Right lobe of liver (tissue), 6 donors: Measurements from ENCODE around the gene PRKCB. TPM values are rescaled to one million over a fixed set of nuclear protein-coding genes. Genes with fewer than 3 reads are reported as not detected.

Source experiments
- ATAC-seq, 4 donors: fragments of 200-7000 bp; cut with Tn5 transposase; one replicate each; pipeline ENCODE4 v1.9.1; 2020; ENCODE audit warnings: mild to moderate bottlenecking in 4 of 4, moderate library complexity in 4 of 4
- DNase-seq, 3 donors: peaks; one replicate each; pipeline ENCODE4 v3.0.0-alpha.2; 2020
- H3K27ac ChIP-seq, 3 donors: fragments of 200-600 bp; one replicate each; pipeline ENCODE4 v1.8.0; 2022
- H3K27me3 ChIP-seq, 2 donors: fragments of 200-600 bp; one replicate each; pipeline ENCODE4 v1.8.0; 2022
- H3K36me3 ChIP-seq, 4 donors: fragments of 200-600 bp; sonication (generic) in 1 of 4; one replicate each; pipeline versions ENCODE4 v1.5.1 to v1.8.0; 2017 to 2022; ENCODE audit warnings: control low read depth in 1 of 4
- H3K4me1 ChIP-seq, 4 donors: fragments of 200-600 bp; sonication (generic) in 1 of 4; one replicate each; pipeline versions ENCODE4 v1.5.1 to v1.8.0; 2017 to 2022; ENCODE audit warnings: control low read depth in 1 of 4
- H3K4me3 ChIP-seq, 3 donors: fragments of 200-600 bp; one replicate each; pipeline ENCODE4 v1.8.0; 2022
- H3K9me3 ChIP-seq, 4 donors: fragments of 200-600 bp; sonication (generic) in 1 of 4; one replicate each; pipeline versions ENCODE4 v1.5.1 to v1.8.0; 2017 to 2022; ENCODE audit warnings: control low read depth in 1 of 4
- POLR2A ChIP-seq: fragments of 450-650 bp; IDR thresholded peaks from one replicate; pipeline ENCODE4 v1.6.1; 2017; ENCODE audit warnings: antibody characterized with exemption, mild to moderate bottlenecking
- WGBS: methylation state at CpG from one replicate; pipeline ENCODE4 v1.1.6; 2018; ENCODE audit warnings: low coverage, low lambda C conversion rate; ENCODE audit not compliant: insufficient coverage; ENCODE audit errors: missing lambda C conversion rate; 5-methylcytosine and 5-hydroxymethylcytosine counted together
- intact Hi-C, 2 donors: fragments of 100-400 bp; cut with DNase I; formaldehyde crosslinking; loops; one replicate each; pipeline versions ENCODE4 v1.11.2 to v1.14.1; 2022
- total RNA-seq, 6 experiments: library from RNA; depleted of rRNA in 2 of 6; stranded (reverse); fragments of >200 nt in 2 of 6; fragmentation: NEBNext Ultra II Directional in 3 of 6; extraction: Animal tissue kit (Norgen Biotek cat#: 25700) in 3 of 6; gene quantifications; one replicate each; pipeline versions ENCODE4 v1.1.0 to v1.2.4, GENCODE V29; 2016 to 2023
- TF ChIP-seq, protein P1 (sequence below), 4 donors: fragments of 200-600 bp in 3 of 4; fragments of 450-650 bp in 1 of 4; IDR thresholded peaks; one replicate each; pipeline versions ENCODE4 v1.5.1 to v1.8.0; 2016 to 2022; ENCODE audit warnings: antibody characterized with exemption in 4 of 4, mild to moderate bottlenecking in 2 of 4
- donor health status: DM: no; HTN: yes; CAD: no.
- donor health status: DM: no; HTN: no; CAD: no.
- donor health status: DM: no; HTN: no; CAD: no.
- donor health status: DM: no; HTN: yes; CAD: no.
- donor health status: DM: no; HTN: yes; CAD: no.

Gene PRKCB
- total RNA-seq, 6 experiments from 2014 or later, result 1.7 to 8.1 (median 3.5) TPM

DNA sequence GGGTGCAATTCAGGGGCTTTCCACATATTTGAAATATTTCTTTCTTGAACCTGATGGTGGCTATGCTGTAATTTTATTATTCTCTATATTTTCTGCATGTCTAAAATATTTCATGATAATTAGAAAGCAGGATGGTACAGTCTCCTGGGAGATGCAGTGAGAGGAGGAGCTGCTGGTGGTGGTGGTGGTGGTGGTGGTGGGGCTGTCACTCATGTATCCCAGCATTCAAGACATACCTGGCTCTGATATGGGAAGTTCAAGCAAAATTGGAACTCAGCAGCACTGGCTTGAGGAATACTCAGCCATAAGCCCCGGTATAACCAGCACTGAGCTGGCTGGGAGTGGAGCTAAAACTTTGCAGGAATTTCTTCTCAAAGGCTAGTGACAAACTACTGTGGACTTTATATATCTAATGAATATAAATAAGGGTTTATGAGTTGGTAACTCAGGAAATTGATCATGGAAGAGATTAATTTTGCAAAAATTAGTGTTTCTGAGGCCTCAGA, 200.3 kb downstream of the PRKCB start:
- no peaks in the 10 kb centered on the region for H3K27me3 ChIP-seq
- no peaks in the 10 kb centered on the region for H3K9me3 ChIP-seq
- DNase-seq (no peak), ATAC-seq (no peak)
- 19% methylated on average over 1 of the region's 1 CpG for WGBS
- TF ChIP-seq, protein P1, sequence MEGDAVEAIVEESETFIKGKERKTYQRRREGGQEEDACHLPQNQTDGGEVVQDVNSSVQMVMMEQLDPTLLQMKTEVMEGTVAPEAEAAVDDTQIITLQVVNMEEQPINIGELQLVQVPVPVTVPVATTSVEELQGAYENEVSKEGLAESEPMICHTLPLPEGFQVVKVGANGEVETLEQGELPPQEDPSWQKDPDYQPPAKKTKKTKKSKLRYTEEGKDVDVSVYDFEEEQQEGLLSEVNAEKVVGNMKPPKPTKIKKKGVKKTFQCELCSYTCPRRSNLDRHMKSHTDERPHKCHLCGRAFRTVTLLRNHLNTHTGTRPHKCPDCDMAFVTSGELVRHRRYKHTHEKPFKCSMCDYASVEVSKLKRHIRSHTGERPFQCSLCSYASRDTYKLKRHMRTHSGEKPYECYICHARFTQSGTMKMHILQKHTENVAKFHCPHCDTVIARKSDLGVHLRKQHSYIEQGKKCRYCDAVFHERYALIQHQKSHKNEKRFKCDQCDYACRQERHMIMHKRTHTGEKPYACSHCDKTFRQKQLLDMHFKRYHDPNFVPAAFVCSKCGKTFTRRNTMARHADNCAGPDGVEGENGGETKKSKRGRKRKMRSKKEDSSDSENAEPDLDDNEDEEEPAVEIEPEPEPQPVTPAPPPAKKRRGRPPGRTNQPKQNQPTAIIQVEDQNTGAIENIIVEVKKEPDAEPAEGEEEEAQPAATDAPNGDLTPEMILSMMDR (IDR thresholded peaks at IDR 0.05), result no peak
- no peak for TF ChIP-seq POLR2A
- intact Hi-C loops, result no loop called here
- H3K4me3 ChIP-seq, result no peak overlapping the region
- H3K36me3 ChIP-seq, result no peaks in the 10 kb centered on the region
- no peaks in the 10 kb centered on the region for H3K4me1 ChIP-seq
- H3K27ac ChIP-seq, result no peak overlapping the region

DNA sequence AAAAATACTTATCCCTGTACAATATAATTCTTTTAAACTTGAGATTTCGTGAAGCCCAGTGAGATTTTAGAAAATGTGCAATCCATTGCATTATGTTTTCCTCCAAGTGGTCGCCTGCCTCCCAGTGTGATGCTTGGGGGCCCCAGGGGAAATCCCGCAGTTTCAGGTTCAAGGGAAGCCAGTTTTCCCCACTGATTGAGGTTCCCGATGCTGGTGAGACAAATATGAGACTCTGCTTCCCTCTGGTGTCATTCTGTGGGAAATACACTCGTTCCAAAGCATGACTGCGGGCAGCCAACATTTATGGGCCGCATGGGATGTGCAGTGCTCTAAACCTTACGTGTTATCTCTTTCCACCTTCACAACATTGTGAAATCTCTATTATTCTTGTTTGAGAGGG, 200.8 kb downstream of the PRKCB start:
- H3K4me3 ChIP-seq, result no peak overlapping the region
- ATAC-seq (peak; percentile 76 to 91 (median 83)), DNase-seq (no peak)
- TF ChIP-seq, protein P1 (IDR thresholded peaks at IDR 0.05), result peak; percentile 60 to 69 (median 66)
- TF ChIP-seq POLR2A, result no peak
- no peak overlapping the region for H3K27ac ChIP-seq
- WGBS, result 8% methylated on average over 6 of the region's 8 CpGs
- H3K27me3 ChIP-seq, result no peaks in the 10 kb centered on the region
- no peaks in the 10 kb centered on the region for H3K36me3 ChIP-seq
- H3K9me3 ChIP-seq, result no peaks in the 10 kb centered on the region
- no peaks in the 10 kb centered on the region for H3K4me1 ChIP-seq
- intact Hi-C loops, result no loop called here

DNA sequence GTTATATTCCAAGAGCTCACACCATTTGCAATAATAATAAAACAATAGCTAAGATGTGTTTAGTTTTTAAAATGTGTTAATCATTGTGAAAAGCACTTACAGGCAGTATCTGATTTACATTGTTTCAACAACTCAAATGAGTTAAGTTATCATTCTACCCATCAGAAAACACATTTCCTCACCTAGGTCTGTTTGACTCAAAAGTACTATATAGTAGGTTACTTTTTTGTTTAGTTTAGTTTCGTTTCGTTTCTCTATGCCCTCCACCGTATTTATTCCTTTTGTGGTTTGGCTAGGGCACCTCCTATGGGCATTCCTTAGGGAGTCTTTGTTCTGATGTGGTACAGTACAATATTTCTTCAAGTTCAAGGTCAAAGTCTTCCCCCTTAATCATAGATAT, 201.6 kb downstream of the PRKCB start:
- ATAC-seq, result no peak
- H3K27me3 ChIP-seq, result no peaks in the 10 kb centered on the region
- H3K9me3 ChIP-seq, result no peaks in the 10 kb centered on the region
- intact Hi-C loops, result no loop called here
- H3K27ac ChIP-seq, result no peak overlapping the region
- 42% methylated on average over 3 of the region's 3 CpGs for WGBS
- no peak for DNase-seq
- no peaks in the 10 kb centered on the region for H3K4me1 ChIP-seq
- no peaks in the 10 kb centered on the region for H3K36me3 ChIP-seq
- no peak overlapping the region for H3K4me3 ChIP-seq
- TF ChIP-seq POLR2A, result no peak
- TF ChIP-seq, protein P1 (IDR thresholded peaks at IDR 0.05), result no peak

DNA sequence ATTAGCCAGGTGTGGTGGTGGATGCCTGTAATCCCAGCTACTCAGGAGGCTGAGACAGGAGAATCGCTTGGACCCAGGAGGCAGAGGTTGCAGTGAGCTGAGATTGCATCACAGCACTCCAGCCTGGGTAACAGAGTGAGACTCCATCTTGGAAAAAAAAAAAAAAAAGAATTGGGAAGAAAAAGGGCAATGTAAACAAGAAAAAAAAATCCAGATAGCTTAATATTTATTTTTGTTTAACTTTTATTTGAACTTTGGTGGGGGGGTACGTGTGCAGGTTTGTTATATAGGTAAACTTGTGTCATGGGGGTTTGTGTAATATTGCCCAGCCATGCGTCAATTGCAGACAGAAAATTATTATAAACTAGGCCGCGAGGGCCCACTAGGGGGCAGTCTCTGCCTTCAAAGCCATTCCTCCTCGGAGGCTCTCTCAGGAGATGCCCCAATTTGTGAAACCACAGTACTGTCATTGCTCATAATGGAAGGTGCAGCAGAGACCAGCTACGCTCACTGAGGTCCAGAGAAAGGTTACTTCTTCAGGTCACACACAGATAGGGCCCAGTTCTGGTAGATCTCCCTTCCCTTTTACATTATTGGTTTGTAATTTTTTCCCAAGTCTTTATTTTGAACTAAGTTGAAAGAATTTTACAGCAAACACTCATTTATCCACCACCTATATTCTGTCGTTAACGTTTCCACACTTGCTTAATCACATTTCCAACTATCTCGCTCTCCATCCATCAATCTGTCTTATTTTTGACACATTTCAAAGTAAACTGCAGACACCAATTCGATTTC, 206.2 kb downstream of the PRKCB start:
- Histone ChIP-seq H3K27me3 (no peaks in the 10 kb centered on the region), H3K4me1 (no peaks in the 10 kb centered on the region), H3K27ac (no peak overlapping the region), H3K9me3 (no peaks in the 10 kb centered on the region), H3K4me3 (no peak overlapping the region), H3K36me3 (no peaks in the 10 kb centered on the region)
- ATAC-seq (peak; percentile 74 to 89 (median 82)), DNase-seq (peak; percentile 56 to 67 (median 59))
- TF ChIP-seq, protein P1 (IDR thresholded peaks at IDR 0.05), result peak; percentile 54 to 77 (median 66)
- no peak for TF ChIP-seq POLR2A
- WGBS, result 33% methylated on average over 11 of the region's 11 CpGs
- intact Hi-C loops, result loop anchor here (10.0 kb wide), 2 partner anchors 213 to 463 kb away; partner anchors contain the start of gene CACNG3 (in 1 of the 2)
